SK-N-SH (cell line): ENCODE results near the gene RNF214. TPM values are rescaled to one million over a fixed set of nuclear protein-coding genes. Genes with fewer than 3 reads are reported as not detected.

Source experiments
- CTCF ChIA-PET: fragments of 300-600, 350-600 bp; formaldehyde crosslinking; extraction: SDS; loops from one replicate; lab custom pipeline; 2021; lab: Yijun Ruan, JAX
- POLR2A ChIA-PET: fragments of 350-600 bp; sonication (Branson Sonifier 250); formaldehyde crosslinking; extraction: SDS; loops from one replicate; lab custom pipeline; 2020; ENCODE audit warnings: antibody characterized with exemption, inconsistent platforms; lab: Yijun Ruan, JAX
- DNase-seq: peaks from one replicate; pipeline ENCODE4 v3.0.0; 2012
- H2AFZ ChIP-seq: fragments of 200-600 bp; sonication (generic); 2 replicates; pipeline ENCODE4 v1.8.1; 2016; ENCODE audit warnings: antibody characterized with exemption, mild to moderate bottlenecking, low read depth
- H3F3A ChIP-seq: fragments of 200-600 bp; sonication (generic); replicated peaks from 2 replicates; pipeline ENCODE3; 2016; ENCODE audit warnings: antibody characterized with exemption, mild to moderate bottlenecking; ENCODE audit not compliant: insufficient read depth
- H3K27ac ChIP-seq, 2 experiments: fragments of 200-500 bp in 1 of 2; fragments of 200-600 bp in 1 of 2; sonication (Bioruptor generic) in 1 of 2; sonication (generic), shearing (Covaris generic) in 1 of 2; 2 replicates each; pipeline versions ENCODE4 v1.5.1 to v1.6.1; 2014 to 2016; ENCODE audit warnings: low read depth in 2 of 2, inconsistent platforms in 1 of 2, low read length in 1 of 2, mild to moderate bottlenecking in 1 of 2, mixed read lengths in 1 of 2
- H3K27me3 ChIP-seq: fragments of 200-600 bp; sonication (generic), shearing (Covaris generic); 2 replicates; pipeline ENCODE4 v1.6.1; 2016; ENCODE audit warnings: mixed run types; ENCODE audit not compliant: insufficient read depth
- H3K36me3 ChIP-seq, 2 experiments: fragments of 200-500 bp in 1 of 2; fragments of 200-600 bp in 1 of 2; sonication (Bioruptor generic) in 1 of 2; sonication (generic) in 1 of 2; replicated peaks in 1 of 2; 2 replicates each; pipeline versions ENCODE3 to v1.5.1; 2014 to 2016; ENCODE audit warnings: low read length in 1 of 2, mild to moderate bottlenecking in 1 of 2; ENCODE audit not compliant: insufficient read depth in 2 of 2, control insufficient read depth in 1 of 2
- H3K4me1 ChIP-seq, 2 experiments: fragments of 200-500 bp in 1 of 2; fragments of 200-600 bp in 1 of 2; sonication (Bioruptor generic) in 1 of 2; sonication (generic), shearing (Covaris generic) in 1 of 2; 2 replicates each; pipeline versions ENCODE4 v1.5.1 to v1.6.1; 2014 to 2016; ENCODE audit warnings: low read depth in 1 of 2, low read length in 1 of 2, mixed run types in 1 of 2; ENCODE audit not compliant: insufficient read depth in 2 of 2, control insufficient read depth in 1 of 2
- H3K4me2 ChIP-seq: fragments of 200-600 bp; sonication (generic), shearing (Covaris generic); 2 replicates; pipeline ENCODE4 v1.6.1; 2017; ENCODE audit warnings: mixed run types
- H3K4me3 ChIP-seq, 2 experiments: fragments of 200-500 bp in 1 of 2; fragments of 200-600 bp in 1 of 2; sonication (Bioruptor generic) in 1 of 2; sonication (generic), shearing (Covaris generic) in 1 of 2; 2 replicates each; pipeline versions ENCODE4 v1.5.1 to v1.8.1; 2014 to 2016; ENCODE audit warnings: low read depth in 2 of 2, inconsistent platforms in 1 of 2, low read length in 1 of 2, mild to moderate bottlenecking in 1 of 2, mixed read lengths in 1 of 2, moderate library complexity in 1 of 2
- H3K79me2 ChIP-seq: fragments of 200-600 bp; sonication (generic); 2 replicates; pipeline ENCODE4 v1.8.1; 2017; ENCODE audit warnings: mild to moderate bottlenecking; ENCODE audit not compliant: insufficient read depth
- H3K9ac ChIP-seq: fragments of 200-600 bp; sonication (generic); 2 replicates; pipeline ENCODE4 v1.6.1; 2017; ENCODE audit warnings: mixed run types
- H3K9me2 ChIP-seq: fragments of 200-600 bp; sonication (generic); 2 replicates; pipeline ENCODE4 v1.6.1; 2017; ENCODE audit warnings: mixed run types
- H3K9me3 ChIP-seq: fragments of 200-600 bp; sonication (generic); 2 replicates; pipeline ENCODE4 v1.6.1; 2017; ENCODE audit warnings: mixed run types, mild to moderate bottlenecking, moderate library complexity
- H4K20me1 ChIP-seq: fragments of 200-600 bp; sonication (generic); 2 replicates; pipeline ENCODE4 v1.6.1; 2017; ENCODE audit warnings: mild to moderate bottlenecking, mixed run types; ENCODE audit not compliant: insufficient read depth
- ELF1 ChIP-seq: IDR thresholded peaks from 2 replicates; pipeline ENCODE4 v1.4.0; 2012
- EP300 ChIP-seq, 2 experiments: IDR thresholded peaks; 2 replicates each; pipeline versions ENCODE4 v1.4.0 to v1.6.1; 2012; ENCODE audit warnings: borderline replicate concordance in 1 of 2, low read depth in 1 of 2, low read length in 1 of 2
- FOXJ3 ChIP-seq: sonication (generic); formaldehyde crosslinking; IDR thresholded peaks from 2 replicates; pipeline ENCODE4 v1.5.1; 2020; ENCODE audit warnings: mild to moderate bottlenecking, missing genetic modification reagents
- FOXM1 ChIP-seq: IDR thresholded peaks from 2 replicates; pipeline ENCODE4 v1.4.0; 2012; ENCODE audit warnings: low read depth, mild to moderate bottlenecking
- GATA2 ChIP-seq: sonication (generic); formaldehyde crosslinking; IDR thresholded peaks from 2 replicates; pipeline ENCODE4 v1.5.0; 2020; ENCODE audit warnings: mild to moderate bottlenecking, missing genetic modification reagents
- JUND ChIP-seq: IDR thresholded peaks from 2 replicates; pipeline ENCODE4 v1.4.0; 2012
- MEF2A ChIP-seq: IDR thresholded peaks from 2 replicates; pipeline ENCODE4 v1.4.0; 2012; ENCODE audit warnings: low read depth, borderline replicate concordance
- NRF1 ChIP-seq: IDR thresholded peaks from 2 replicates; pipeline ENCODE4 v1.6.1; 2012; ENCODE audit warnings: low read depth, mild to moderate bottlenecking, low read length
- POLR2AphosphoS5 ChIP-seq: IDR thresholded peaks from 2 replicates; pipeline ENCODE4 v1.6.1; 2012; ENCODE audit warnings: low read depth, low read length
- RCOR1 ChIP-seq: fragments of 150-350 bp; IDR thresholded peaks from 2 replicates; pipeline ENCODE4 v1.6.1; 2017; ENCODE audit warnings: antibody characterized with exemption, low read length
- REST ChIP-seq: IDR thresholded peaks from 2 replicates; pipeline ENCODE4 v1.6.1; 2012; ENCODE audit warnings: mild to moderate bottlenecking, low read depth, low read length, moderate library complexity
- RFX5 ChIP-seq: IDR thresholded peaks from 2 replicates; pipeline ENCODE4 v1.6.1; 2012; ENCODE audit warnings: mild to moderate bottlenecking, improper control_type of control experiment, low read length
- RXRA ChIP-seq: IDR thresholded peaks from 2 replicates; pipeline ENCODE4 v1.4.0; 2012; ENCODE audit warnings: low read depth, mild to moderate bottlenecking, borderline replicate concordance
- SMC3 ChIP-seq: IDR thresholded peaks from 2 replicates; pipeline ENCODE4 v1.6.1; 2012; ENCODE audit warnings: low read depth, low read length, improper control_type of control experiment
- TEAD4 ChIP-seq: IDR thresholded peaks from 2 replicates; pipeline ENCODE4 v1.4.0; 2012; ENCODE audit warnings: mild to moderate bottlenecking, borderline replicate concordance; ENCODE audit not compliant: insufficient read depth
- YY1 ChIP-seq: IDR thresholded peaks from 2 replicates; pipeline ENCODE4 v1.4.0; 2012; ENCODE audit warnings: low read depth, mild to moderate bottlenecking
- WGBS: methylation state at CpG from one replicate; pipeline ENCODE4 v1.1.6; 2017; ENCODE audit warnings: low lambda C conversion rate; 5-methylcytosine and 5-hydroxymethylcytosine counted together
- polyA plus RNA-seq, 3 experiments: library from polyadenylated mRNA; depleted of rRNA; stranded (reverse); fragments of >200 nt; gene quantifications; 2 replicates each; pipeline ENCODE4 v1.2.3, GENCODE V29; 2012

Gene RNF214
- polyA plus RNA-seq, 1 of the 3 experiments (the other 2 are of a cell fraction): 15.4 TPM

- peaks cover 2 to 11% of the 10 kb centered on the region in 2 experiments; a peak in 2 of 4 replicates for H3K4me1 ChIP-seq
- H3F3A ChIP-seq: peaks cover 6% of the 10 kb centered on the region
- H2AFZ ChIP-seq: no peak overlapping the region
- no peak overlapping the region for H3K27ac ChIP-seq
- no peaks in the 10 kb centered on the region for H3K9me2 ChIP-seq
- no peak overlapping the region for H3K9ac ChIP-seq
- CTCF ChIA-PET: interaction anchor here (1.3 to 1.6 kb wide), 2 partner anchors 8 to 476 kb away, joined by 3 to 5 read pairs; no protein-coding TSS in a partner anchor
- no peaks in the 10 kb centered on the region for H4K20me1 ChIP-seq
- no peaks in the 10 kb centered on the region for H3K27me3 ChIP-seq
- DNase-seq: no peak
- TF ChIP-seq POLR2AphosphoS5 (no peak), GATA2 (no peak), TEAD4 (no peak), MEF2A (no peak), REST (no peak), RCOR1 (no peak), FOXM1 (no peak), SMC3 (no peak), RXRA (no peak), ELF1 (no peak), YY1 (no peak), EP300 (IDR thresholded peaks at IDR 0.05; ENCODE audit: borderline replicate concordance in 1 of 2, low read depth in 1 of 2, low read length in 1 of 2) (no peak)
- H3K36me3 ChIP-seq: peaks cover 22 to 56% of the 10 kb centered on the region in 2 experiments
- H3K79me2 ChIP-seq: no peaks in the 10 kb centered on the region
- no peak overlapping the region for H3K4me2 ChIP-seq
- no peaks in the 10 kb centered on the region for H3K9me3 ChIP-seq
- WGBS: 93% methylated on average over 15 of the region's 15 CpGs
- H3K4me3 ChIP-seq: no peak overlapping the region
- POLR2A ChIA-PET: no interaction called here
Measured at GRCh38 chr11:117218133-117218915, 14.1 kb upstream of the RNF214 start.

GRCh38 chr11:117219001-117219400 is 13.5 kb upstream of the RNF214 start:
- Histone ChIP-seq H3K27ac (no peak overlapping the region), H3K36me3 (peaks cover 26 to 59% of the 10 kb centered on the region in 2 experiments), H3K9ac (no peak overlapping the region), H3K9me3 (no peaks in the 10 kb centered on the region), H3F3A (peaks cover 6% of the 10 kb centered on the region), H3K27me3 (no peaks in the 10 kb centered on the region), H3K9me2 (no peaks in the 10 kb centered on the region)
- WGBS: 100% methylated on average over 8 of the region's 9 CpGs
- DNase-seq: no peak
- CTCF ChIA-PET: interaction anchor here (0.7 to 1.6 kb wide), 3 partner anchors 8 to 476 kb away, joined by 3 to 5 read pairs (median 3); no protein-coding TSS in a partner anchor
- TF ChIP-seq FOXJ3 (CRISPR knock-in tag): no peak
- TF ChIP-seq RFX5: no peak
- TF ChIP-seq NRF1: no peak
- no peak for TF ChIP-seq SMC3
- no peak for TF ChIP-seq JUND
- TF ChIP-seq RXRA: no peak
- no peak for TF ChIP-seq GATA2
- TF ChIP-seq, all 33 proteins: peak for 0
- Histone ChIP-seq H3K4me1 (peaks cover 2 to 11% of the 10 kb centered on the region in 2 experiments; a peak in 2 of 4 replicates), H3K79me2 (no peaks in the 10 kb centered on the region), H2AFZ (no peak overlapping the region), H3K4me3 (no peak overlapping the region), H3K4me2 (no peak overlapping the region), H4K20me1 (no peaks in the 10 kb centered on the region)
- POLR2A ChIA-PET: no interaction called here
